Measurements from ENCODE around the gene NOTCH1. TPM values are rescaled to one million over a fixed set of nuclear protein-coding genes. Genes with fewer than 3 reads are reported as not detected.

Gene NOTCH1
- total RNA-seq, 1 donor from 2014 or later, result 26.6 TPM

DNA sequence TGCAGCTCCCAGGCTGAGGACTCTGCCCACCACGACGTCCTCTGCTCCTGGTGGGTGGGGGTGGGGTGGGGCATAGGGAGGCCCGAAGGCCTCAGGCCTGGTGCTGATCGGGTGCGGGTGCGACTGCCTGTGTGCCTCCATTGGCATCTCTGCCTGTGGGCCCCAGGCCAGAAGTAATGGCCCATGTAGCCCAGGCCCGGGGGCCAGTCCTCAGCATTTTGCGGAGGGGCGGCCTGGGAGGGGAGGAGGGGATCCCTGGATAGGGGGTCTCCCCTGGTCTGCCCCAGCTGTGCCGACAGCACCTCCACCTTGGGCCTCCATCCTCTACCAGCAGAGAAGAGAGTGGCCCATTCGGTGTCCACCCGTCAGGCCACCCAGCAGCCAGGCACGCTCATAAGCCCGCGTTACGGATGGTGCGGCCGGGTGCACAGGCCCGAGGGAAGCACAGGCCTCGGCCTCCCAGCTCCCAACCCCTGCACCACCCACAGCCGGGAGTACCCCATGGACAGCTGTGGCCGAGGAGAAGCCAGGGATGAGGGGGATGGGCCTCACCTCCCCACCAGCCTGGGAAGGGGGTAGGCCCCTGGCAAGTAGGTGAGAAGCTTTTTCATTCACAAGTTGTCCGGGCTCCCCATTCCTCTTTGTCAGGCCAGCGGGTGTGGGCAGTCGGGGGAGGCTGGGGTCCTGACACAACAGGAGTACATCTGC, 1.8 kb upstream of the NOTCH1 start:
- Mint-ChIP-seq H3K27me3 (no peaks in the 10 kb centered on the region), H3K36me3 (ENCODE audit: low read depth) (peaks cover 5% of the 10 kb centered on the region), H3K27ac (no peak overlapping the region), H3K4me1 (peaks cover 51% of the 10 kb centered on the region), H3K4me3 (no peak overlapping the region), H3K9me3 (no peaks in the 10 kb centered on the region)
- ChIA-PET POLR2A (interaction anchor here (0.6 to 1.0 kb wide), 3 partner anchors 8 to 724 kb away, joined by 3 to 4 read pairs (median 3); no protein-coding TSS in a partner anchor), CTCF (no interaction called here)
- DNase-seq (no peak), ATAC-seq (ENCODE audit: low read depth) (no peak)
- intact Hi-C loops (cut with micrococcal nuclease), result loop anchor here (2.0 kb wide), 2 partner anchors 15 to 71 kb away; no protein-coding TSS in a partner anchor
- TF ChIP-seq, protein P1, sequence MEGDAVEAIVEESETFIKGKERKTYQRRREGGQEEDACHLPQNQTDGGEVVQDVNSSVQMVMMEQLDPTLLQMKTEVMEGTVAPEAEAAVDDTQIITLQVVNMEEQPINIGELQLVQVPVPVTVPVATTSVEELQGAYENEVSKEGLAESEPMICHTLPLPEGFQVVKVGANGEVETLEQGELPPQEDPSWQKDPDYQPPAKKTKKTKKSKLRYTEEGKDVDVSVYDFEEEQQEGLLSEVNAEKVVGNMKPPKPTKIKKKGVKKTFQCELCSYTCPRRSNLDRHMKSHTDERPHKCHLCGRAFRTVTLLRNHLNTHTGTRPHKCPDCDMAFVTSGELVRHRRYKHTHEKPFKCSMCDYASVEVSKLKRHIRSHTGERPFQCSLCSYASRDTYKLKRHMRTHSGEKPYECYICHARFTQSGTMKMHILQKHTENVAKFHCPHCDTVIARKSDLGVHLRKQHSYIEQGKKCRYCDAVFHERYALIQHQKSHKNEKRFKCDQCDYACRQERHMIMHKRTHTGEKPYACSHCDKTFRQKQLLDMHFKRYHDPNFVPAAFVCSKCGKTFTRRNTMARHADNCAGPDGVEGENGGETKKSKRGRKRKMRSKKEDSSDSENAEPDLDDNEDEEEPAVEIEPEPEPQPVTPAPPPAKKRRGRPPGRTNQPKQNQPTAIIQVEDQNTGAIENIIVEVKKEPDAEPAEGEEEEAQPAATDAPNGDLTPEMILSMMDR (IDR thresholded peaks at IDR 0.05), result no peak

DNA sequence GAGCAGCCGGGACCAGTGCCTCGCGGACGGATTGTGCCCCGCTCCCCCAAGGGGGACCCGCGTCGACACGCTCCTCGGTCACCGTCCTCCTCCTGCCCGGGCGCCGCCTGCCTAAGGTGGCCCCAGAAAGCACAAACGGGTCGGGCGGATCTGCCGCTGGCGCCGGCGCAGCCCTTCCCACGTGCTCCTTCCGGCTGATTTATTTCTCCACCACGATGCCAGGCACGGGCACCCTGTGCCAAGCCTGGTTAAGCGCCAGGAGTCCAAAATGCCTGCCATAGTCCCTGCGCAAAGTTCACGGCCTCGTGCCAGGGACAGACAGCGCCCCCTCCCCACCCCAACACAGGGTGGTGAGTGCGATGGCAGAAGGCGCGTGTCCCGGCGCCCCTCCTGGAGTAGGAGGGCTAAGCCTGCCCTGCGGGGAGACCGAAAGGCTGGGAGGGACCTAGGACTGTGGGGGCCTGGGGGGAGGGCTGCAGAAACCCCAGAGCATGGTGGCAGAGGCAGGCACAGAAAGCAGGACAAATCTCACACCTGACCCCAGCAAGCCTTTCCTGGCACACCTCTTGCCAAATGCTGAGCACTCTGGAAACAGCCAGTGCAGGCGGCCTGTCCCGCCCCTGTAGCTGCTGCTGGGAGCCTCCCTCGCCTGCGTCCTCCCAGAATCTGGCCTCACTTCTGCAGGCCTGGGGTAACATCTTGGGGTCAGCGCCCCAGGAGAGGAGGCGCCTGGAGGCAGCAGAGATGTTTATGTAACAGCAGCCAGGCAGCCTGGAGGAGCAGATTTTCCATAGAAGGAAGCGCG, 1.1 kb upstream of the NOTCH1 start:
- peak overlapping the region; percentile 87 for H3K4me3 Mint-ChIP-seq
- peak; percentile 8 for ATAC-seq (ENCODE audit: low read depth)
- intact Hi-C loops (cut with micrococcal nuclease), result loop anchor here (1.0 to 2.0 kb wide), 4 partner anchors 9 to 72 kb away; partner anchors contain the start of gene SEC16A
- ChIA-PET POLR2A (interaction anchor here (0.6 to 1.3 kb wide), 4 partner anchors 9 to 66 kb away, joined by 3 to 7 read pairs (median 3); no protein-coding TSS in a partner anchor), CTCF (no interaction called here)
- peak overlapping the region; percentile 66 for H3K27ac Mint-ChIP-seq
- no peaks in the 10 kb centered on the region for H3K27me3 Mint-ChIP-seq
- TF ChIP-seq, protein P1 (IDR thresholded peaks at IDR 0.05), result no peak
- H3K4me1 Mint-ChIP-seq, result peaks cover 44% of the 10 kb centered on the region
- DNase-seq, result peak; percentile 52
- H3K9me3 Mint-ChIP-seq, result no peaks in the 10 kb centered on the region
- H3K36me3 Mint-ChIP-seq (ENCODE audit: low read depth), result peaks cover 8% of the 10 kb centered on the region

DNA sequence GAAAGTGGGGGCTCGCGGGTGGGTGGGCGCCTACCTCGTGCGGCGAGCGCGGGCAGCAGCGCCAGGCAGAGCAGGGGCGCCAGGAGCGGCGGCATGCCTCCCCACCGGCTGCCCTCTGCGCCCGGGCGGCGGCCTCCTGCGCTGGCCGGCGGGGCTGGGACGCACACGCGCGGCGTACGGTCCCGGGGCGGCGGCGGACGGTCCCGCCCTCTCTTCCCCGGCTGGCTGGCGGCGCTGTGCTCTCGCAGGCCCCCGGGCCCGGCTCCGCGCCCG, 220 bp downstream of the NOTCH1 start:
- Mint-ChIP-seq H3K27ac (no peak overlapping the region), H3K36me3 (ENCODE audit: low read depth) (peaks cover 8% of the 10 kb centered on the region), H3K9me3 (no peaks in the 10 kb centered on the region), H3K27me3 (no peaks in the 10 kb centered on the region), H3K4me3 (no peak overlapping the region), H3K4me1 (peaks cover 38% of the 10 kb centered on the region)
- no peak for DNase-seq
- POLR2A ChIA-PET, result interaction anchor here (1.0 to 1.3 kb wide), 3 partner anchors 17 to 73 kb away, joined by 3 read pairs; no protein-coding TSS in a partner anchor
- intact Hi-C loops (cut with micrococcal nuclease), result no loop called here
- CTCF ChIA-PET, result no interaction called here
- TF ChIP-seq, protein P1 (IDR thresholded peaks at IDR 0.05), result no peak
- no peak for ATAC-seq (ENCODE audit: low read depth)

DNA sequence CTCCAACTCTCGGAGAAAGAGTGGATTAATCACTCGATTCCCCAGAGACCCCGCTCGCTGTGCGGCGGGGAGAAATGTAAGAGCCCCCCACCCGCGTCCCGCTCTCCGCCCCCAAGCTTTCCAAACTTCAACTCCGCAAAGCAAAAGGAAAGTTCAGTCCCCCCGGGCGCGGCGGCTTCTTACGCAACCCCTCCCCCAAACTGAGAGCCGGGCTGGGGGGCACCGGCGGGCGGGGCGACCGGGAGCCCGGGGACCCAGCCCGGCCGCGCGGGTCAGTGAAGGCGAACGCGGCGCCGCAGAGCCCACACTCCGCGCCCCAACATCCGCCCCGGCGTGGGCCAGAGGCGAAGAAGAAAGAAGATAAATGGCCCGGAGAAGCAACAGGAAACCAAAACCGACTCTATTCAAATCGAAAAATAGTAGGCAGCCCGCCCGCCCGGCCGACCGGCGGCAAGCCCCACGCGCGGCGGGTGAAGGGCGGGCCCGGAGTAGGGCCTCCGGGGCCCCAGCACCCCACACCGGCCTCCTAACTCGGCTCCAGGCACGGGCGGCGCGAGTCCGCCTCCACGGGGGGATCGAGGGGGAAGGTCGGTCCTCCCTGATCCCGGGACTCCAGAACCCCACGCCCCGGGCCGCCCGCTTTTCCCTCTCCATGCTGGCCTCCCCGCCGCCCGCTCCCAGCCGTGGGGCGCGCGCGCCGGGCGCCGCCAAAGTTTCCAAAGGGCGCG, 720 bp downstream of the NOTCH1 start:
- H3K36me3 Mint-ChIP-seq (ENCODE audit: low read depth), result peaks cover 8% of the 10 kb centered on the region
- intact Hi-C loops (cut with micrococcal nuclease), result no loop called here
- DNase-seq (peak; percentile 60), ATAC-seq (ENCODE audit: low read depth) (peak; percentile 18)
- POLR2A ChIA-PET, result interaction anchor here (1.0 to 1.3 kb wide), 4 partner anchors 12 to 74 kb away, joined by 3 read pairs; no protein-coding TSS in a partner anchor
- H3K27ac Mint-ChIP-seq, result peak overlapping the region; percentile 46
- H3K4me1 Mint-ChIP-seq, result peaks cover 39% of the 10 kb centered on the region
- no peaks in the 10 kb centered on the region for H3K27me3 Mint-ChIP-seq
- TF ChIP-seq, protein P1 (IDR thresholded peaks at IDR 0.05), result no peak
- CTCF ChIA-PET, result no interaction called here
- H3K9me3 Mint-ChIP-seq, result no peaks in the 10 kb centered on the region
- H3K4me3 Mint-ChIP-seq, result peak overlapping the region; percentile 83

Data from activated B cell treated with CpG ODN at 0.5 μM for 24 hours (primary cell).